Measurements from ENCODE around the gene MAZ. TPM values are rescaled to one million over a fixed set of nuclear protein-coding genes. Genes with fewer than 3 reads are reported as not detected.
"Not testable (repeated sequence)": the region's sequence is repeated elsewhere in the genome, so short reads cannot be mapped to it uniquely, and the experiment has no call there.

MAZ gene
- total RNA-seq, 3 donors from 2014 or later (not counting 1 experiment from before 2014, with no cell fraction given), result 234 to 265 (median 252) TPM

DNA sequence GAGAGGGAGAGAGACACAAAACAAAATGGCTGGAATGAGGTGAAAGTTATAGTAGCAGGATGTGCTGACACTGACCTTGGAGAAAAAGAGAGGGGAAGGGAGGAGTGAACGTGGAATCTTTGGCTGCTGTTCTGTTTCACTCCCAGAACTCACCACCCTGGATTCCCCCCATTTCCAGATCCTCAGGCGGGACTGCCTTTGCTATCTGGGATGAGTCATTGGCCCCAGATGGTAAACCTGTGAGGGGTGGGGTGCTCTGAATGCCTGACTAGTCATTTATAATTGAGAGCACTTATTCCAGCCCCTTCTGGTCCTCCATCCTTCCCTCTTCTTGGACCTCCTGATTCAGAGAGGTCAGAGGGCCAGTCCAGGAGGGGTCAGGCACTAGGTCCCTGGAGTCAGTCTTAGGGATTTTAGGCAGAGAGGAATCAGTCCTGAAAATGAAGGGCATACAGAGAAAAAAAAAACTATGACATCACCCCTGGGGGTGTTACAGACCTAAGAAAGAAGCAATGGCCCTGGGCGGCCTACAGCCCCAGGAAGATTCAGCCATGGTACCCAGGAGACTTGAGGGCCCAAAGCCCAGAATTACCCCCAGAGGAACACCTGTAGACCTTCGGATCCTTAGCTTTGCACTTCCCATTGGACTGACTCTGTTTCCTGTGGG is 30.5 kb upstream of the MAZ start:
- H3K36me3 ChIP-seq (ENCODE audit: control insufficient read depth, insufficient read depth, low read length), result no peaks in the 10 kb centered on the region
- no peak for TF ChIP-seq CTCF (IDR thresholded peaks at IDR 0.05)
- H3K27me3 ChIP-seq (ENCODE audit: control insufficient read depth, insufficient read depth, low read length), result no peaks in the 10 kb centered on the region
- no peak overlapping the region for H3K27ac ChIP-seq (ENCODE audit: low read length)
- Mint-ChIP-seq H3K9me3 (no peaks in the 10 kb centered on the region), H3K4me3 (no peak overlapping the region), H3K27me3 (ENCODE audit: low read depth in 2 of 2) (no peaks in the 10 kb centered on the region), H3K4me1 (peaks cover 0 to 5% of the 10 kb centered on the region in 2 donors), H3K27ac (no peak overlapping the region), H3K36me3 (no peaks in the 10 kb centered on the region)
- H3K4me3 ChIP-seq (ENCODE audit: low read length), result no peak overlapping the region
- no peak for DNase-seq
- no peak for ATAC-seq
- H3K4me1 ChIP-seq (ENCODE audit: control insufficient read depth, insufficient read depth, low read length), result no peaks in the 10 kb centered on the region
- no peaks in the 10 kb centered on the region for H3K9me3 ChIP-seq (ENCODE audit: control insufficient read depth, insufficient read depth, low read length)
- WGBS (ENCODE audit: insufficient coverage), result 93% methylated on average over 2 of the region's 4 CpGs
- intact Hi-C loops (cut with micrococcal nuclease), result no loop called here

- WGBS (ENCODE audit: insufficient coverage), result 80% methylated on average over 9 of the region's 10 CpGs
Measured at GRCh38 chr16:29777576-29778350, 28.6 kb upstream of the MAZ start, which contains the start of gene ZG16. ZG16 (plus strand) TSS chr16:29778256; CDS start chr16:29779267, 1,011 bp downstream.

GRCh38 chr16:29779474-29779873 is 26.9 kb upstream of the MAZ start:
- intact Hi-C loops (cut with micrococcal nuclease), result no loop called here
- Mint-ChIP-seq H3K9me3 (no peaks in the 10 kb centered on the region), H3K36me3 (no peaks in the 10 kb centered on the region), H3K4me1 (peaks cover 0 to 5% of the 10 kb centered on the region in 2 donors), H3K27ac (no peak overlapping the region), H3K27me3 (ENCODE audit: low read depth in 2 of 2) (no peaks in the 10 kb centered on the region), H3K4me3 (no peak overlapping the region)
- no peak overlapping the region for H3K27ac ChIP-seq (ENCODE audit: low read length)
- no peaks in the 10 kb centered on the region for H3K36me3 ChIP-seq (ENCODE audit: control insufficient read depth, insufficient read depth, low read length)
- TF ChIP-seq CTCF (IDR thresholded peaks at IDR 0.05), result no peak
- H3K9me3 ChIP-seq (ENCODE audit: control insufficient read depth, insufficient read depth, low read length), result no peaks in the 10 kb centered on the region
- no peaks in the 10 kb centered on the region for H3K27me3 ChIP-seq (ENCODE audit: control insufficient read depth, insufficient read depth, low read length)
- H3K4me1 ChIP-seq (ENCODE audit: control insufficient read depth, insufficient read depth, low read length), result no peaks in the 10 kb centered on the region
- no peak for ATAC-seq
- H3K4me3 ChIP-seq (ENCODE audit: low read length), result no peak overlapping the region
- 94% methylated on average over 10 of the region's 10 CpGs for WGBS (ENCODE audit: insufficient coverage)
- no peak for DNase-seq

More at GRCh38 chr16:29777576-29778350, 28.6 kb upstream of the MAZ start, which contains the start of gene ZG16:
- H3K4me3 ChIP-seq (ENCODE audit: low read length), result no peak within 1 kb of the TSS
- H3K4me1 ChIP-seq (ENCODE audit: control insufficient read depth, insufficient read depth, low read length), result no peaks in the 10 kb centered on the region
- Mint-ChIP-seq H3K4me3 (no peak within 1 kb of the TSS), H3K4me1 (peaks cover 0 to 5% of the 10 kb centered on the region in 2 donors), H3K36me3 (no peaks in the 10 kb centered on the region), H3K27ac (no peak within 1 kb of the TSS), H3K9me3 (no peaks in the 10 kb centered on the region), H3K27me3 (ENCODE audit: low read depth in 2 of 2) (no peaks in the 10 kb centered on the region)
- DNase-seq (no peak), ATAC-seq (no peak)
- no peaks in the 10 kb centered on the region for H3K9me3 ChIP-seq (ENCODE audit: control insufficient read depth, insufficient read depth, low read length)
- H3K27me3 ChIP-seq (ENCODE audit: control insufficient read depth, insufficient read depth, low read length), result no peaks in the 10 kb centered on the region
- no peaks in the 10 kb centered on the region for H3K36me3 ChIP-seq (ENCODE audit: control insufficient read depth, insufficient read depth, low read length)
- H3K27ac ChIP-seq (ENCODE audit: low read length), result no peak within 1 kb of the TSS
- intact Hi-C loops (cut with micrococcal nuclease), result no loop called here
- TF ChIP-seq CTCF (IDR thresholded peaks at IDR 0.05), result no peak

- H3K4me1 Mint-ChIP-seq; ATAC-seq; H3K4me3 Mint-ChIP-seq; H3K9me3 ChIP-seq (ENCODE audit: control insufficient read depth, insufficient read depth, low read length); H3K4me3 ChIP-seq (ENCODE audit: low read length); DNase-seq; H3K27ac Mint-ChIP-seq; H3K27ac ChIP-seq (ENCODE audit: low read length); intact Hi-C loops (cut with micrococcal nuclease); H3K9me3 Mint-ChIP-seq; H3K36me3 Mint-ChIP-seq; H3K27me3 ChIP-seq (ENCODE audit: control insufficient read depth, insufficient read depth, low read length); H3K27me3 Mint-ChIP-seq (ENCODE audit: low read depth in 2 of 2); H3K36me3 ChIP-seq (ENCODE audit: control insufficient read depth, insufficient read depth, low read length): not testable (repeated sequence)
- H3K4me1 ChIP-seq (ENCODE audit: control insufficient read depth, insufficient read depth, low read length), result peaks cover 10% of the 10 kb centered on the region
- 94% methylated on average over 9 of the region's 13 CpGs for WGBS (ENCODE audit: insufficient coverage)
Measured at GRCh38 chr16:29783094-29783953, 23.0 kb upstream of the MAZ start.

All from natural killer cell (primary cell).